Limb (tissue), 2 donors: ENCODE measurements around the gene MMP17.
"Not testable (repeated sequence)": the region's sequence is repeated elsewhere in the genome, so short reads cannot be mapped to it uniquely, and the experiment has no call there.

Source experiments
- DNase-seq, 2 donors: peaks; one replicate each; pipeline ENCODE4 v3.0.0-alpha.2; 2016; ENCODE audit errors: extremely low spot score in 2 of 2

MMP17 gene

GRCh38 chr12:131862994-131863710 is 35.0 kb downstream of the MMP17 start:
- peak in 1 of 2 donors; percentile 31 for DNase-seq

GRCh38 chr12:131863711-131864396 is 35.7 kb downstream of the MMP17 start:
- peak in 1 of 2 donors; percentile 20 for DNase-seq

- no peak for DNase-seq
Measured at GRCh38 chr12:131864469-131864868, 36.3 kb downstream of the MMP17 start.

- no peak for DNase-seq
Measured at GRCh38 chr12:131865180-131865875, 37.1 kb downstream of the MMP17 start.

GRCh38 chr12:131867471-131867870 is 39.3 kb downstream of the MMP17 start:
- DNase-seq = no peak

- DNase-seq = no peak
Measured at GRCh38 chr12:131867891-131868675, 39.9 kb downstream of the MMP17 start.

- DNase-seq = no peak
Measured at GRCh38 chr12:131869871-131870418, 41.8 kb downstream of the MMP17 start.

GRCh38 chr12:131871677-131872076 is 43.5 kb downstream of the MMP17 start:
- no peak for DNase-seq

- peak in 1 of 2 donors; percentile 25 for DNase-seq
Measured at GRCh38 chr12:131872154-131873051, 44.2 kb downstream of the MMP17 start.

- DNase-seq = no peak
Measured at GRCh38 chr12:131873293-131873692, 45.1 kb downstream of the MMP17 start.

- not testable (repeated sequence) for DNase-seq
Measured at GRCh38 chr12:131874972-131875371, 46.8 kb downstream of the MMP17 start.

GRCh38 chr12:131877216-131877615 is 49.0 kb downstream of the MMP17 start:
- DNase-seq = not testable (repeated sequence)

GRCh38 chr12:131878436-131878835 is 50.2 kb downstream of the MMP17 start:
- DNase-seq = not testable (repeated sequence)

GRCh38 chr12:131882804-131883520 is 54.8 kb downstream of the MMP17 start:
- no peak for DNase-seq

- no peak for DNase-seq
Measured at GRCh38 chr12:131883521-131883900, 55.3 kb downstream of the MMP17 start.

- DNase-seq = not testable (repeated sequence)
Measured at GRCh38 chr12:131885076-131885475, 56.9 kb downstream of the MMP17 start.

GRCh38 chr12:131885543-131886057 is 57.4 kb downstream of the MMP17 start:
- no peak for DNase-seq

- DNase-seq = not testable (repeated sequence)
Measured at GRCh38 chr12:131891722-131892121, 63.5 kb downstream of the MMP17 start.
